A549 (cell line): Measurements from ENCODE around the gene SLC7A11.

Experiments used
- BHLHE40 ChIP-seq: IDR thresholded peaks from 2 replicates; pipeline ENCODE4 v1.6.1; 2012; ENCODE audit warnings: low read depth, low read length, inconsistent platforms
- EP300 ChIP-seq, 2 experiments: fragments of >200 bp; sonication (Bioruptor Twin); formaldehyde crosslinking; IDR thresholded peaks; 2 replicates in 1 of 2; 3 replicates in 1 of 2; pipeline ENCODE4 v1.6.1; 2016 to 2017
- HEYL ChIP-seq: fragments of 250-450 bp; sonication (Bioruptor Pico); IDR thresholded peaks from 2 replicates; pipeline ENCODE4 v1.8.0; 2021; ENCODE audit warnings: mild to moderate bottlenecking, moderate library complexity
- JUN ChIP-seq, 2 experiments: fragments of >200 bp; sonication (Bioruptor Twin); formaldehyde crosslinking; IDR thresholded peaks; 2 replicates in 1 of 2; 3 replicates in 1 of 2; pipeline ENCODE4 v1.6.1; 2016 to 2017
- MAX ChIP-seq: IDR thresholded peaks from 2 replicates; pipeline ENCODE4 v1.6.1; 2012
- MAZ ChIP-seq: fragments of 150-350 bp; IDR thresholded peaks from 2 replicates; pipeline ENCODE4 v1.6.1; 2014; ENCODE audit warnings: antibody characterized with exemption, low read depth, low read length, borderline replicate concordance
- NR3C1 ChIP-seq: fragments of >200 bp; sonication (Bioruptor Twin); formaldehyde crosslinking; IDR thresholded peaks from 3 replicates; pipeline ENCODE4 v1.6.1; 2017
- POLR2A ChIP-seq: IDR thresholded peaks from 2 replicates; pipeline ENCODE4 v1.6.1; 2012; ENCODE audit warnings: mild to moderate bottlenecking, low read length
- RAD21 ChIP-seq, 2 experiments: fragments of >200 bp in 1 of 2; sonication (Bioruptor Twin) in 1 of 2; formaldehyde crosslinking in 1 of 2; IDR thresholded peaks in 1 of 2; conservative IDR thresholded peaks in 1 of 2; 2 replicates in 1 of 2; 3 replicates in 1 of 2; pipeline ENCODE4 v1.6.1; 2012 to 2018; ENCODE audit warnings: inconsistent platforms in 1 of 2
- RFX5 ChIP-seq: fragments of 450-650 bp; IDR thresholded peaks from 2 replicates; pipeline ENCODE4 v1.7.1; 2014; ENCODE audit warnings: antibody characterized with exemption, mild to moderate bottlenecking, moderate library complexity
- TP53 ChIP-seq: fragments of 250-450 bp; sonication (Bioruptor Pico); IDR thresholded peaks from 2 replicates; pipeline ENCODE4 v1.5.0; 2021; ENCODE audit warnings: mild to moderate bottlenecking, moderate library complexity
- ZFP36 ChIP-seq: fragments of 450-650 bp; IDR thresholded peaks from 2 replicates; pipeline ENCODE4 v1.6.1; 2014; ENCODE audit warnings: borderline replicate concordance; ENCODE audit not compliant: partially characterized antibody
- TF ChIP-seq, protein P1 (sequence below): fragments of >200 bp; sonication (Bioruptor Twin); formaldehyde crosslinking; IDR thresholded peaks from 3 replicates; pipeline ENCODE4 v1.5.1; 2016

DNA sequence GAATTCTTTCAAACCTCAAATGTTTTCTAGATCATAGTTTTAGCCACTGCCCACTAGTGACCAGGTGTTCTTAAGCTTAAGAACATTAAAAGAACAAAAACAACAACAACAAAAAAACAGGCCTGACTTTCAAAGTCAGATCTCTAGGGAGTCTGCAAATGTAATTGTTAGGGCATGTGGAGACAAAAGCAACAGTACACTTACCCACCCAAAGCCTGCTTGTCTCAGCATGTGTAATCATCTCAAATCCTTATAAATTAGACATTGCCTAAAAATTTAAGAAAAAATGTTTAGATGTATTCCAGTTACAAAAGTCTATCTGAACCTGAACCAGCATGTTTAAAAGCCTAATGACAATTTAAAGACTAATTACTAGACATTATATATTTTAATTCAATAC, 79.9 kb downstream of the SLC7A11 start:
- no peak for TF ChIP-seq RAD21 (conservative IDR thresholded peaks at IDR 0.05 in 1 of 2, IDR thresholded peaks at IDR 0.05 in 1 of 2)
- TF ChIP-seq, protein P1, sequence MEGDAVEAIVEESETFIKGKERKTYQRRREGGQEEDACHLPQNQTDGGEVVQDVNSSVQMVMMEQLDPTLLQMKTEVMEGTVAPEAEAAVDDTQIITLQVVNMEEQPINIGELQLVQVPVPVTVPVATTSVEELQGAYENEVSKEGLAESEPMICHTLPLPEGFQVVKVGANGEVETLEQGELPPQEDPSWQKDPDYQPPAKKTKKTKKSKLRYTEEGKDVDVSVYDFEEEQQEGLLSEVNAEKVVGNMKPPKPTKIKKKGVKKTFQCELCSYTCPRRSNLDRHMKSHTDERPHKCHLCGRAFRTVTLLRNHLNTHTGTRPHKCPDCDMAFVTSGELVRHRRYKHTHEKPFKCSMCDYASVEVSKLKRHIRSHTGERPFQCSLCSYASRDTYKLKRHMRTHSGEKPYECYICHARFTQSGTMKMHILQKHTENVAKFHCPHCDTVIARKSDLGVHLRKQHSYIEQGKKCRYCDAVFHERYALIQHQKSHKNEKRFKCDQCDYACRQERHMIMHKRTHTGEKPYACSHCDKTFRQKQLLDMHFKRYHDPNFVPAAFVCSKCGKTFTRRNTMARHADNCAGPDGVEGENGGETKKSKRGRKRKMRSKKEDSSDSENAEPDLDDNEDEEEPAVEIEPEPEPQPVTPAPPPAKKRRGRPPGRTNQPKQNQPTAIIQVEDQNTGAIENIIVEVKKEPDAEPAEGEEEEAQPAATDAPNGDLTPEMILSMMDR, result no peak
- no peak for TF ChIP-seq NR3C1
- TF ChIP-seq EP300 (IDR thresholded peaks at IDR 0.05), result no peak
- TF ChIP-seq HEYL (CRISPR knock-in tag), result no peak
- no peak for TF ChIP-seq BHLHE40
- TF ChIP-seq POLR2A, result no peak
- no peak for TF ChIP-seq ZFP36
- TF ChIP-seq MAZ, result no peak
- TF ChIP-seq MAX, result no peak
- TF ChIP-seq RFX5, result no peak
- no peak for TF ChIP-seq TP53 (CRISPR knock-in tag)
- no peak for TF ChIP-seq JUN (IDR thresholded peaks at IDR 0.05)
